ENCODE data around the gene SAYSD1.

The SAYSD1 gene

DNA sequence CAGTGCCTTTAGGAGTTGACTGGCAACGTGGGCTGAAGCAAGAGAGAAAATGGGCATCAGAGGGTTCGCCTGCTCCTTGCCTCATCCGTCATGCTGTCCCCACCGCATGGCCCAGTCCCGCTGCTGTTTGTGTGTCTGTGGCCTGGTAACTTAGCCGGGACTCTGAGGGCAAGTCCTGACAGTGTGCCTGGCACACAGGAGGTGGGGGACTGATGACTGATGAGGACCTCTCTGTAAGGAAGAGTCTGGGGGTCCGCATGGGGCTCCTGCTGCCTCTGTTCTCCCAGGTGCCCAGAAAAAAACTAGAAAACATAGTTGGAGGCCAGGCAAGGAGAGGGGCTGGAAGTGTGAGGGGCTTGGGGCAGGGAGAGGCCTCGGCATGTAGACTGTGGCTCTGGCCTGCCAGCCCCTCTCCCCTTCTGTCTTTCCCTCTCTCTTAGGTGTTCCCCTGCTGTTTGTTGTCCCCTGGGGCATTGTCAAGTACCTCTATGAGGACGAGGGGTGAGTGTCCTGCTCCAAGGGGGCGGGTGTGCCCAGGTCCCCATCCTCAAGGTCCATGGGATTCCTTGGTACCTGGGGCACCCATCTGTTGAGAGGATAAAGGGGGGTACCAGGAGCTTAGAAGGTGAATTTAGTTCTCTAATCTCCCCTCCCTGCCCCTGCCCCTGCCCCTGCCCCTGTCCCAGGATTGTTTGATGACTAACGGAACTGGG lies 36.9 kb downstream of the SAYSD1 start:
- DNase-seq = no peak

DNA sequence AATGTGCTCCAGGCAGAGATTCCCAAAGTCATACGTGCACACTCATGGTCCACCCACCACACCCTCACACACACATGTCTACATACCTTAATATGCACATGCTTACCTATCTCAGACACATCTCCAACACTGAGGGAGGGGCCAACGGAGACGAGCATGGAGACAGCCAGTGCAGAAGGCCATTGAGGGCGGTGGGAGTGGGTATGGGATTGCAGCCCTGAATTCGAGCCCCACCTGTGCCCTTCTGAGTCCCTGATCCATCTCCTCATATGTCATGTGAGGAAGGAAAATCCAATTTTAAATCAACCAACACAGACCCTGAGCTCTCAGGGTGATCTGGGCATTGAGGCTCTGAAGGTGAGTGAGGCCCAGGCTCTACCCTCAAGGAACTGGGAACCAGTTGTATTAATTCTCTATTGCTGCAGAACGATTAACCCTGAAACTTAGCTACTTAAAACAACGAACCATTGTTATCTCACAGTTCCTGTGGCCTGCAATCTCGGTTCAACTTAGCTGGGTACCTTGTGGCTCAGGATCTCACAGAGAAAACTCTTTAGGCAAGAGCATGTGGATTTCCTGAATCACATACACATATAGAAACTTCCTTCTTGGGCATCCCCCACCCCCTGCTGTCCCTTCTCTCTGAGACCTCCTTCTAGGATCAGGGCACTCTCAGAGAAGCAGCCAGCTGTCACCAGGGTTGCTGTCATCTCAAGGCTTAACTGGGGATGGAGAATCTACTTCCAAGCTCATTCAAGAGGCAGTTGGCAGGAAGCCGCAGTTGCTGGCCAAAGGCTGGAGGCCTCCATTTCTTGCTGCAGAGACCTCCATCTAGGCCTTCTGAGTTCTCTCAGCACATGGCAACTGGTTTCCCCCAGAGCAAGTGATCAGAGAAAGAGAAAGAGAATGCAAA lies 38.1 kb downstream of the SAYSD1 start:
- DNase-seq = no peak

- no peak for DNase-seq
Measured at GRCh38 chr6:39075807-39076622, 39.0 kb downstream of the SAYSD1 start.

DNA sequence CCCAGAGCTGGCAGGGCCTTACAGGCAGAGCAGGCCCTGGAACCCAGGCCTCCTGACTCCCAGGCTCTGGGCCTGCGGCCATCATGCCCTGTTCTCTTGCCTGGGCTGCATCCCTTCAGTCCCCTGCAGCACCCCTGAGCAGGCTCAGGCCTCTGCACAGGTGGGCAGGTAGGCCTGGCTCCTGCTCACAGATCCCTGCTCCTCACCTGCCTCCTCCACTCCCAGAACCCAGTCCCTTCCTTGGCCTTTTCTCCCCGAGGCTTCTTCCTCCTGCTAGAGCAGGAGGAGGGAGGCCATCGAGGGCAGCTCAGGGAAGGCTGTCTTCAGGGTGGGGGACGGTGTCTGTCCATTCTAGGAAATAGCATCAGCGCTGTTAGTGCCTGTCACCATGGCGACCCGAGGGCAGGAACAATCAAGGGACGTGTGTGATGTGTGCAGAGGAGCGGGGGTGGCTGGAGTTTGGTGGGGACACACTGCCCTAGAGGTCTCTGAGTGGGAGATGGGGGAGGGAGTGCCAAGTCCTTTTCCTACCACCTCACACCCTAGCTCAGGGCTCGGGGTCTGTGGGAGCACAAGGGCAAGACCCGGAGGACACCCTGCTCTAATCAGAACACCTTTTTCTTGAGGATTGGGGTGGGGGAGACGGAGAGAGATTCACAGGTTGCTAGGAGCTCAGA lies 39.8 kb downstream of the SAYSD1 start:
- no peak for DNase-seq

DNA sequence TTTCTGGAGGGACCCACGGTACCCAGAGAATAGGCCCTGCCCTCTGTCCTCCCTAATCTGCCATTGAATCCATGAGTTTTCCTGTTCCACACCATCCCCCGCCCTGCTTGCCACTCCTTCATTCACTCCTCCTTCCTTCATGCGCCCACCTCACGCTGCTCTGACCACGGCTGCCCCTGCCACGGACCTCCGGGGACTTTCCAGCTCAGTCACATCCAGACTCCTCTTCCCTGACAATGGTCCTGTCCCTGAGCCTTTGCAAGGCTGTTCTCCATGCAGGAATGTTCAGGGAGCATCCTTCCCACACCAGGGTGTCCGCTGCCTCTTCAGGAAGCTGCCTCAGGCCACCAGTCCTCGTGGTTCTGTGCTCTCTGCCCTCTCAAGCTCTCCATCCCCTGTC lies 40.5 kb downstream of the SAYSD1 start:
- DNase-seq = no peak

DNA sequence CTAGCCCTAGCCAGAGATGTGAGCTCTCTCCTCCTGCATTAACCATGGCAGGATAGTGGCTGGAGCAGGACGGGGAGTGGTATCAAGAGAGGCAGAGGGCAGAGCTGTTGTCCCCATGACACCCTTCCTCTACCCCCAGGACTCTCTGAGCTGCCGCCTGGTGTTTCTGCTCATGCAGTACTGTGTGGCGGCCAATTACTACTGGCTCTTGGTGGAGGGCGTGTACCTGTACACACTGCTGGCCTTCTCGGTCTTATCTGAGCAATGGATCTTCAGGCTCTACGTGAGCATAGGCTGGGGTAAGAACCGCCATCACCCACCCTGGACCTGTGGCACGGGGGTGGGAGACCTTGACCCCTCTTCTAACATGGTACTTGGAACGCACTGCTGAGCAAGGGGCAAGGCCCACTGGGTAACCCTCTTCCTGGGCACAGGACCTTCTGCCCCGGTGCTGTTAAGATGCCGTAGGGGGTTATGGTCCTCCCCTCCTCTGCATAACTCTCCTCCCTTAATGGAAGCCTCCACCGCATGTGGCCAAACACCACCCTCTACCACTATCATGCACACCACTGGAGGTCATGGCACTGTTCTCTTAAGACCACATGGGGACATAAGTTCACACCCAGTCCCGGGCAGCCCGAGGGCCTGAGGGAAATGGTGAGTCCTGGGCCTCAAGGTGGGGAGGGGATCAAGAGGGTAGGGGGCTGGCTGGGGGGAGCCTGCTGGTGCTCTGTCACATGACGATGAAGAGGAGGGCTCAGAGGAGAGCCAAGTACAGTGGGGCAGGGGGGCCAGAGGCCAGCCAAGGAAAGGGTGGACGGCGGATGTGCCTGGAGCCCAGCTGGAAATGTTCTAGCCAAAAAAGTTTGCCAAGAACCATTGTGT lies 41.3 kb downstream of the SAYSD1 start:
- DNase-seq = no peak

- DNase-seq = no peak
Measured at GRCh38 chr6:39072830-39073229, 42.2 kb downstream of the SAYSD1 start.

DNA sequence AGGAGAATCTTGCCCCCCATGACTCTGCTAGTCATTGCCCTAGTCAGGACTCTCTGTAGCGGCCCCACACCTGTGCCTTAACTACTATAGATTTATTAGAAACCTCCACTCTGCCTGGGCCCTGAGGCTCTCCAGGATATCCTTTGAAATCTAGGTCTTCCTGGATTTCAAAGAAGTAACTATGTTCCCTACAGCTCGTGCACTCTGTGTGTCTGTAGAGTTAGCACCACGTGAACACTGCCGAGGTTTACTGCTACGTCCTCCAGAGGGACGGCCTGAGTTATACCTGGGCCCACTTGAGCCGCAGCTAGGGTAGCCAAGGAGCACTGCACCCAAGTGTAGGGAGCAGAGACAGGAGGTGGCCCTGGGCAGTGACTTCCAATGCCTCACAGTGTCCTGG lies 46.6 kb downstream of the SAYSD1 start:
- no peak for DNase-seq

DNA sequence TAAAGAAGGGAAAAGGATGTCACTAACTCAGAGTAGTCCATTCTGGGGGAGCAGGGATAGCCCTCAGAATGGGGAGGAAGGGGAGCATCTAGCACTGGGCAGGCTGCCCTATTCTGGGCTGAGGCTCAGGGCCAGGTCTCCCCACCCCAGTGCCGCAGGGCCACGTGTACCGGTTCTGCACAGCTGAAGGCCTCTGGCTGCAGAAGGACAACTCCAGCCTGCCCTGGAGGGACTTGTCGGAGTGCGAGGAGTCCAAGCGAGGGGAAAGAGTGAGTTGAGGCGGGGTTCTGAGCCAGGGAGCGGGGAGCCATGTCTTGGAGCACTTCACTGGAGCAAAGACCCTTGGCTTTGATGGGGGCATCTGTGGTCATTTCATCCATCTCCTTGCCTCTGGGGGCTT lies 49.4 kb downstream of the SAYSD1 start:
- DNase-seq = no peak

- DNase-seq = no peak
Measured at GRCh38 chr6:39063526-39063925, 51.5 kb downstream of the SAYSD1 start.

DNA sequence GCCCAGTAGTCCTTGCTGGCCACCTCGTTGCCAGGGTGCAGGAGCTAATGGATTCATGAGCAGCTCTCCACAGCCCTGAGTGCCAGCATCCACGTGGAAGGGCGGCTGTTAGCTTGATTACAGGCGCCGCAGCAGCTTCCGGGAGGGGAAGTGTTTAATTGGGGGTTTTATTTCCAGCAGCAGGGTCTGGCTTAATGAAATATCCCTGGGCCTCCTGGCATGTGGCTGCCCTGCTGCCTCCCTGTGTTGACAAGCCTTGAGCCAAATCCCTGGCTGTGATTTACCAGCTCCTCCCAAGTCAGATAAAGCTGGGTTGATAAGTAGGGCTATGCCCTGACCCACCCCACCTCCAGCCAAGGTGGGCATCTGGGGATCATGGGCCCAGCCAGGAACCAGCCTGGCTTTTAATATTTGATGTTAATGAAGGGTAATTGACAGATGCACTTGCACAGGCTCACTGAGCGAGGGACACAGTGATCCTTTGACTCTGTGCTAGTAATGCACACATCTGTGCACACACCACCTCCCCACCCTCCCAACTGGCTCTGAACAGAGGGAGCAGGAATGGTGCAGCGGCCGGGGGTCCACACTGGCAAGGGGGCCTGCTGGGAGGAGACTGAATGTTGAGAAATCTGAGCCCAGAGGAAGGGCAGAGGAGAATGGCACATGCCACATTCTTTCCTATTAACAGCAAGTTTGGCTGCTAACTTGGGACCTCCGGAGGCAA lies 52.8 kb downstream of the SAYSD1 start:
- no peak for DNase-seq

GRCh38 chr6:39061588-39061987 lies 53.4 kb downstream of the SAYSD1 start:
- DNase-seq = no peak

GRCh38 chr6:39061182-39061581 lies 53.8 kb downstream of the SAYSD1 start:
- DNase-seq = no peak

DNA sequence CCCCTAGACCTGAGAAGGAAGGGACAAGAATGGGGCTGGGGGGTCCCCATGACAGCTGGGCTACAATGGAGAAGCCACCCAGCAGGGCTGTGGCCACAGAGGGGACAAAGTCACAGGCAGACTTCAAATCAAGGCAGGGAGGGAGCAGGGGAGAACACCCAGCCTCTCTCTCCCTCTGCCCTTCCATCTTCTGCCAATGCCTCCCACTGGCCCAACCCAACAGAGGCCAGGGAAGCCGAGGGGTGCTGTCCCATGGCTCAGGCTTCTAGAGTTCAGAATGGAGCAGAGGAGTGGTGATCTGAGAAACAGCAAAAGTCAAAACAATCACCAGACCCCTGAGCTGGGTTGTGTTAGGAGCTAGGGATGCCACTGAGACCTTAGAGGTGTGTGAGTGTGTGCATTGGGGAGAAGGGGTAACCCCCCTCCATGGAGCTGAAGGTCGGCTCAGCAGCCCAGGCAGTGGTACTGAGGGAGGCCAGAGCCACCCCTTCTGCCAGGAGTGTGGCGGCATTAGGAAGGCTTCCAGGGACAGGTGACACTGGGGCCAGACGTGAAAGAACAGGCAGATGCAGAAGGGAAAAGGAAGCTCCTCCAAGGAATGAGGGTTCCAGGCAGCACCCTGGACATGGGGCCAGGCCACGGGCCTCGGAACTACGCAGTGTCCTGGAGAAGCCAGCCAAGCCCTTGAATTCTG lies 54.4 kb downstream of the SAYSD1 start:
- no peak for DNase-seq

- no peak for DNase-seq
Measured at GRCh38 chr6:39059496-39060310, 55.3 kb downstream of the SAYSD1 start.

DNA sequence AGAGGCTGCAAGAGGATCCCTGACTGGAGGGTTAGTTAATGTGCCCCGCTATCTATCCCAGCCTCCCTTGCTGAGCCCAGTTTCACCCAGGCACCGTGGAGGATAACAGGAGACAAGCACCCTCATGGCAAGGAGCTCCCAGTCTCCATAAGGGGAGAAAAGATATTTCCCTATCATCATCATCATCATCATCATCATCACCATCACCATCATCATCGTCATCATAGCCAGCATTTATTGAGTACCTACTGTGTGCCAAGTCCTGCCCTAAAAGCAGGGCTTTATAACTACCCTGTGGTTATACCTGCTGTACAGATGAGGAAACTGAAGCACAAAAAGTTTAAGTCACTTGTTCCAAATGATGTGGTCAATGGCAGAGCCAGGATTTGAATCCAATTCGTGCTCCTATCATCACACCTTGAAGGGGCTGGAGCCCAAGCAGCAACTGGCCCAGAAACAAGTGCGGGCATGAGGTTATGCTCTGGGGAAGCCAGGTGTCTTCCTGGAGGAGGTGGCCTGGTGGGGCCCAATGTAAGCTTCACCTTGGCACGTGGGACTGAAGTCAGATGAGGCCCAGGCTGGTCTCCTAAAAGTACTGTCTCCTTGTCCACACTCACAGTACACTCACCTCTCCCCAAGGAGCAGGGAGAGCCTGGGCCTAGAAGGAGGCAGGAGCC lies 56.4 kb downstream of the SAYSD1 start:
- DNase-seq = no peak

- DNase-seq = no peak
Measured at GRCh38 chr6:39057251-39058155, 57.5 kb downstream of the SAYSD1 start.

GRCh38 chr6:39056681-39057080 lies 58.3 kb downstream of the SAYSD1 start:
- DNase-seq = no peak

All from hematopoietic multipotent progenitor cell treated with erythropoietin and hydrocortisone succinate and interleukin-3 and kit ligand, for 8 days (in vitro differentiated cells).